ENCODE data around the gene GCNT1.
"Not testable (repeated sequence)": the region's sequence is repeated elsewhere in the genome, so short reads cannot be mapped to it uniquely, and the experiment has no call there.

GCNT1 gene

GRCh38 chr9:76433406-76433805 is 25.6 kb upstream of the GCNT1 start:
- TF ChIP-seq, protein P1, sequence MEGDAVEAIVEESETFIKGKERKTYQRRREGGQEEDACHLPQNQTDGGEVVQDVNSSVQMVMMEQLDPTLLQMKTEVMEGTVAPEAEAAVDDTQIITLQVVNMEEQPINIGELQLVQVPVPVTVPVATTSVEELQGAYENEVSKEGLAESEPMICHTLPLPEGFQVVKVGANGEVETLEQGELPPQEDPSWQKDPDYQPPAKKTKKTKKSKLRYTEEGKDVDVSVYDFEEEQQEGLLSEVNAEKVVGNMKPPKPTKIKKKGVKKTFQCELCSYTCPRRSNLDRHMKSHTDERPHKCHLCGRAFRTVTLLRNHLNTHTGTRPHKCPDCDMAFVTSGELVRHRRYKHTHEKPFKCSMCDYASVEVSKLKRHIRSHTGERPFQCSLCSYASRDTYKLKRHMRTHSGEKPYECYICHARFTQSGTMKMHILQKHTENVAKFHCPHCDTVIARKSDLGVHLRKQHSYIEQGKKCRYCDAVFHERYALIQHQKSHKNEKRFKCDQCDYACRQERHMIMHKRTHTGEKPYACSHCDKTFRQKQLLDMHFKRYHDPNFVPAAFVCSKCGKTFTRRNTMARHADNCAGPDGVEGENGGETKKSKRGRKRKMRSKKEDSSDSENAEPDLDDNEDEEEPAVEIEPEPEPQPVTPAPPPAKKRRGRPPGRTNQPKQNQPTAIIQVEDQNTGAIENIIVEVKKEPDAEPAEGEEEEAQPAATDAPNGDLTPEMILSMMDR (conservative IDR thresholded peaks at IDR 0.05; ENCODE audit: low read length) = no peak
- no peak for DNase-seq (ENCODE audit: low read depth)
- no peak overlapping the region for H3K4me3 ChIP-seq (ENCODE audit: low read length)

DNA sequence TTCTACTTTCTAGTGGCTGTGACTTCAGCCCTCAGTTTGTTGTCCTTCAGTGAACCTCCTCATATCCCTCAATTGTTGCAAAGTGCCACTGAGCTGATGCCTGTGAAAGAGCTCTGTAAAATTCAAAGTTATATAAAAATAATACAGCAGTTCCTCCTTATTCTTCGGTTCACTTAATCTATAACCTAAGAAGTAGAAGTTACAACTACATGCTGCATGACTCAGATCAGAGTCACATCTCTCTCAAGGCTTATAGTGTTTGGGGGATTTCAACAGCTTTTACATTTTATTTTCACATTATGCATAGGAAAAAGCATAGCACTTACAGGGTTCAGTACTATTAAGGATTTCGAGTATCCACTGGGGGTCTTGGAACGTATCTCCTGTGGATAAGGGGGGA is 25.1 kb upstream of the GCNT1 start:
- TF ChIP-seq, protein P1 (conservative IDR thresholded peaks at IDR 0.05; ENCODE audit: low read length) = no peak
- peak; percentile 27 for DNase-seq (ENCODE audit: low read depth)
- H3K4me3 ChIP-seq (ENCODE audit: low read length) = no peak overlapping the region

GRCh38 chr9:76434897-76435296 is 24.1 kb upstream of the GCNT1 start:
- not testable (repeated sequence) for H3K4me3 ChIP-seq (ENCODE audit: low read length); DNase-seq (ENCODE audit: low read depth)

DNA sequence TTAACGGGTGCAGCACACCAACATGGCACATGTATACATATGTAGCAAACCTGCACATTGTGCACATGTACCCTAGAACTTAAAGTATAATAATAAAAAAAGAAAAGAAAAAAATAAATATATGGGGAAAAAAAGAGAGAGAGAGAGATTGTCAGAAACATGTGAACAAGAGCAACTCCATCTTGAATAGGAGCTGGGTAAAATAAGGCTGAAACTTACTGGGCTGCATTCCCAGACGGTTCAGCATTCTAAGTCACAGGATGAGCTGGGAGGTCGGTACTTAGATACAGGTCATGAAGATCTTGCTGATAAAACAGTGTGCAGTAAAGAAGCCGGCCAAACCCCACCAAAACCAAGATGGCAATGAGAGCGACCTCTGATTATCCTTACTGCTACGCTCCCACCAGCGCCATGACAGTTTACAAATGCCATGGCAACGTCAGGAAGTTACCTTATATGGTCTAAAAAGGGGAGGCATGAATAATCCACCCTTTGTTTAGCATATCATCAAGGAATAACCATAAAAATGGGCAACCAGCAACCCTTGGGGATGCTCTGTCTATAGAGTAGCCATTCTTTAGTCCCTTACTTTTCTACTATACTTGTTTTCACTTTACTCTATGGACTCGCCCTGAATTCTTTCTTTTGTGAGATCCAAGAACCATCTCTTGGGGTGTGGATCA is 21.8 kb upstream of the GCNT1 start:
- H3K4me3 ChIP-seq (ENCODE audit: low read length); DNase-seq (ENCODE audit: low read depth): not testable (repeated sequence)

- TF ChIP-seq, protein P1 (conservative IDR thresholded peaks at IDR 0.05; ENCODE audit: low read length) = no peak
- no peak for DNase-seq (ENCODE audit: low read depth)
- no peak overlapping the region for H3K4me3 ChIP-seq (ENCODE audit: low read length)
These were observed 20.0 kb upstream of the GCNT1 start for GRCh38 chr9:76438841-76439588.

DNA sequence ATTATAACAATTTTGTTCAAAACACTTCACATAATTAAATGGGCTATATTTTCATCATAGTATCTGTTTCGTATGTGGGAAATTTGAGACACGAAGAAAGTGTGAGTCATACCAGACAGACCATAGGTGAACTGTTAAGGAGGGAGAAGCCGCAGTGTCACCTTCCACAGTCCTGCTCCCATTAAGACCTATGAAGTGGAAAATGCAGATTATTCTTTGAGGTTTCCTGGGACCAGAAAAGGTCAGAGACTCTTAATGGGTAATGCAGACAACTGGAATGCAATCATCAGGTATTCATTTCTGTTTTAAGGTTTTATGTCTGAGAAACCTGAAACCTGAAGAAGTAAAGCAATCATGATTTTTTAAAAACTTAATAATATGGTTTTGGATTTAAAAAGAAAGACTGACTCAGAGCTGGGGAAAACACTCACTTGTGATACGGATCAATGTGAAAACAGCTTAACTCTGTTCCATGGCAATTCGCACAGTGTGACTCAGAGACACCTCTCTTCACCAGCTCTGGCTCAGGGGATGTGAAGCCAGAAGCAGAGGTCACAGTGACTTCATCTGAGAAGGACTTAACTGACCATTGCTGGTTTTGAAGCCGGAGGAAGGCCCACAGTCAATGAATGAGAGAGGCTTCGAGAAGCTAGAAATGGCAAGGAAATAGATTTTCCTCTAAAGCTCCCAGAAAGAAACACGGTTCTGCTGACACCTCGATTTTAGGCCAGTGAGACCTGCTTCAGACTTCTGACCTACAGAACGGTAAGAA is 17.2 kb upstream of the GCNT1 start:
- H3K4me3 ChIP-seq (ENCODE audit: low read length) = no peak overlapping the region
- TF ChIP-seq, protein P1 (conservative IDR thresholded peaks at IDR 0.05; ENCODE audit: low read length) = no peak
- DNase-seq (ENCODE audit: low read depth) = peak; percentile 26

GRCh38 chr9:76443887-76444286 is 15.1 kb upstream of the GCNT1 start:
- DNase-seq (ENCODE audit: low read depth) = no peak
- TF ChIP-seq, protein P1 (conservative IDR thresholded peaks at IDR 0.05; ENCODE audit: low read length) = no peak
- no peak overlapping the region for H3K4me3 ChIP-seq (ENCODE audit: low read length)
